Islet precursor cell (in vitro differentiated cells): ENCODE data around the gene SCN5A.

Experiments
- DNase-seq: peaks from one replicate; pipeline ENCODE4 v3.0.0-alpha.2; 2018

Gene SCN5A

DNA sequence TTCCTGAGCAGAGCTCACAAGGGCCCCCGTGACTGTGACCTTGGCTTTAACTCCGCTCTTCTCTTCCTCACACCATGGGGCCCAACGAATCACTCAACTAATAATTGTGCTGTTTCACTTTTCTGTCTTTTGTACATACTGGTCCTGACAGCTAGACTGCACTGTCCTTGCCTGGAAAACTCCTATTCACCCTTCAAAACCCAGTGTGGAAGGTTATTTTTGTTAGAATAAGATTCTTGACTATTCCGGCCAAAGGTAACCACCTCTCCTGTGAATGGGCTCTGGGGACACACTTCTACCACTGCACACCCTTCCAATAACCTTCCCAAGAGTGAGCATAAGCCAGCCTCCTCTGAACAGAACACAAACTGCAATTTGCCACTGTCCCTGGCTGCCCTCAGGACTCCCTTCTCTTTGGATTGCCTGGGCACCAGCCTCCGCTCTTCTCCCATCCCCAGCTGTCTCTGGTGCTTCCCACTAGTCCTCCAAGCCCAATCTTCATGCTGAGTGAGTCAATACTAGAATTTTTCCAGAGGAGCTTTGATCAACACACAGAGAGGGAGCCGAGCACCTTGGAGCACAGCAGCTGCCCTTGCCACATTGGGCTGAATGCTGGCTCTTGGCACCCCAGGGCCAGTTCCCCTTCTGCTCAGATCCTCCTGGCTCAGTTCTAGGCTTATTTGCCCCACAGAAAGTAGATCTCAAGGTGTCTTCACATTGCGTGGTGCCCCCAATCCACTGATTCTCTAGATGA lies 2.1 kb downstream of the SCN5A start:
- no peak for DNase-seq

DNA sequence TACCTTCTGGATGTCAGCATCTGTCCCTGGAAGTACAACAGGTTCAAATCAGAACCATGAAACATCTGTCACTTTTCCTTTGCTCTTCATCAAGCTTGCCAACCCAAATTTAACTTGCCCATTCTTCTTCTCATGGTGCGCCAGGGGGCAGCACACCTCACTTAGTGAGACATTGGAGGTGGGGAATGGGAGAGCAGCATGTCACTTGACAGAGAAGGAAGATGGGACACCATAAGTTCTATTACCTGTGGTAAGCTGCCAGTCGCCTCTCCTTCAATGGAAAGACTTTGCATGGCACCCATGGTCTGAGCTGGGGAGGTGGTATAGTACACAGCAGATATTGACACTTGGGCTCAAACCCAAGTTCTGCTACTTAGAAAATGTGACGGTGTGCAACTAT lies 2.9 kb downstream of the SCN5A start:
- DNase-seq = peak; percentile 59

GRCh38 chr3:38646062-38646461 lies 3.4 kb downstream of the SCN5A start:
- DNase-seq = peak; percentile 36

- DNase-seq = peak; percentile 40
Measured at GRCh38 chr3:38645601-38646000, 3.9 kb downstream of the SCN5A start.

DNA sequence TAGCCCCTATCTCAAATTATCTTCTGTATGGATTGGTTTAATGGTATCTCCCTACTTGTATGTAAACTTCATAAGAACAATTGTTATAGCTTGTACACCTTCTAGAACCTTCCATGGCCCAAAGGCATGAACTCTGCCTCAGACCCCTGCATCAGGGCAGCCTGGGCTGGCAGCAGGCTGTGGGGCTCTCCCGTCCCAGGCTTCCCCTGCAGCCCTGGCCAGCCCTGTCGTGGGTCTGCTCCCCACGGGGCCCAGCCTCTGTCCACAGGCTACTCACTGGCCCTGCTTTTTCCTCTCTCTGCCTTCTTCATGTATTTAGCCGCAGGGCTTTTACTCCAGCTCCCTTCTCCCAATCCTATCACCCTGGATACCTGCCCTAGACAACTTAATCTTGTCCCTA lies 4.4 kb downstream of the SCN5A start:
- no peak for DNase-seq

GRCh38 chr3:38644662-38645053 lies 4.8 kb downstream of the SCN5A start:
- peak; percentile 24 for DNase-seq

DNA sequence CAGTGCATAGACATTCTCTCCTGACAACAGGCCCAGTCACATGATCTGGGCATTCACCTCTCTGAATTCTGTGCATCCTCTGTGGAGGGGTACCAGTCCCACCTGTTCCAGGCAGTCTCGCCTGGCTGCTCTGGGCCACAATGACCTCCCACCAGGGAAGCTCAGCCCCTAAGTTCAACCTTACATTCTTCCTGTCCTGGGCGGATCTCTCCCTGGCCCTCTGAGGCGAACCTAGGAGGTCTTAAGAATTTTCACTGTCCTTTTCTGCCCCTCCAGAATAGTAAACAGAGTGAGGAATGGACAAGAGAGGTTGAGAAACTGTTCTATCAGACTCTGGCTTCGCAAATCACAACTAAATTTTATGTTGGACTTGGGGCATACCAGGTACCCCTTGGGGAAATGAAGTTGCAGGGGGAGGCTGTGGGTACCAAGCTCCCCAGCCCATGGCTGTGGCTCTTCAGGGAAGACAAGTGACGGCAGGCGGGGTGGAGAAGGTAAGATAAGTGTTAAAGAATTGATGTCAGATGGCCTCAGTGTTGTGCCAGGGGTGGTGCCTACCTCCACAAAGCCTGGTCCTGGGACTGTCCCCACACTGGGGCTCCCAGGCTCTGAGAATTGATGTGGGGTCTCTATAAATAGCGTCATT lies 5.3 kb downstream of the SCN5A start:
- DNase-seq = no peak

DNA sequence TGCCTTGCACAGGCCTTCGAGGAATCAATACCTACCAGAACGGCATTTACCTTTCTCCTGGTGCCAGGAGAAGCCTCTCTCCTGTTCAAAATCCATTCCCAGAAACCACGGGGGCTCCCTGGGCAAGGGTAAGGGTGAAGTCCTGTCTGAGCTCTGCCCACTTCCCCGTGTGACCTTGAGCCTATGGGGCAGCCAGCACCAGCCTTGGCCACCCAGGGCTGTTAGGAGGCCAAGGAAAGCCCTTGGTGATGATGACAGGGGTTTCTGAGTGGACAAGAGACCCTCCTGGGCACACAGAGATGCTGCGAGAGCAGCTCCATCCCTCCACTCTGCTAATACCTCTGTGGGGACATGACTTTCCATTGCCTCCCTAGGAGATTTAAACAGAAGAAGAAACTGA lies 5.9 kb downstream of the SCN5A start:
- DNase-seq = peak; percentile 31

DNA sequence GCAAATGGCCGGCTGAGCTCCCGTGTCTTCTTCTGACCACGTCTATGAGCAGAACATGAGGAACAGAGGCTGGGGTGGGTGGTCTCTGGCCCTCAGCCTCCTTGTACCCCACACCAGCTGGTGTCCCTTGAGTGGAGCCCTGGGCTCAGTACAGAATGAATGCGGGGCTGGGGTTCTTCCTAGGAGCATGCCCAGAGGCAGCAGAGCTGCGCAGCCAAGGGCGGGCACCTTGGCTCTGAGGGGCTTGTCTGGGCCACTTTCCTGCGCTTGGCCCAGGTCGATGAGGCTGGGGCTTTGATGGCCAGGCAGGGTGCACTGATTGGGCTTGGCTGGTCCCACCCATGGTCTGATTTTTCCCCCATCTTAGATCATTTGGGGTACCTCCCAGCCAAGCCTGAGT lies 6.4 kb downstream of the SCN5A start:
- peak; percentile 45 for DNase-seq

DNA sequence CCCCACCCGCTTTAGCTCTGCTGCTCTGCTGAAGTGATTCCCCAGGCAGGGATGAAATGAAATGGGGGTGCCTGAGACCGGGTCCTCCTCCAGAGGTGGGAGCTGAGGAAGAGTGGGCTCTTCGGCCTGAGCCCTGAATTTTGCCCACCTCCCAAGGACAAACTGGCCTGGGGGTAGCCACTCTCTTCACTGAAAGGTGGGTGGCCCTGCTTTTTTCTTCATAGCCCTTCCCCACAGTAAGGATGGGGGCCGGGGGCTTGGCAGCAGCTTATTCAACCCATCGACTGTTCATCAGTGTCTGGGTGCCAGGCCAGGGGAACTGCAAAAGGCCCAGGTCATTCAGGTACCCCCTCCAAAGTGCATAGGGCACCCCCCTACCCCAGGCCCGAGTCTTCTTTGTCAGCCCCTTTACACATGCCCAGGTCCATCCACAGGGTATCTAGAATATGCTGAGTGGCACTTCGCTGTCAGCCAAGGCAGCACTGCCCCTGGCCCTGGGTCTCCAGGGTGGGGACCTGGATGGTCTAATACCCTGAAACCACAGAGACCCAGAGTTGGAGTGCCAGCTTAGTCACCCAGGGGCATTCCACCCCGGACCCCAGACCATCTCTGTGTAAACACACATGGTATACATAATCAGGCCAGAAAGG lies 7.9 kb downstream of the SCN5A start:
- peak; percentile 32 for DNase-seq

- DNase-seq = peak; percentile 58
Measured at GRCh38 chr3:38640661-38641452, 8.6 kb downstream of the SCN5A start.

DNA sequence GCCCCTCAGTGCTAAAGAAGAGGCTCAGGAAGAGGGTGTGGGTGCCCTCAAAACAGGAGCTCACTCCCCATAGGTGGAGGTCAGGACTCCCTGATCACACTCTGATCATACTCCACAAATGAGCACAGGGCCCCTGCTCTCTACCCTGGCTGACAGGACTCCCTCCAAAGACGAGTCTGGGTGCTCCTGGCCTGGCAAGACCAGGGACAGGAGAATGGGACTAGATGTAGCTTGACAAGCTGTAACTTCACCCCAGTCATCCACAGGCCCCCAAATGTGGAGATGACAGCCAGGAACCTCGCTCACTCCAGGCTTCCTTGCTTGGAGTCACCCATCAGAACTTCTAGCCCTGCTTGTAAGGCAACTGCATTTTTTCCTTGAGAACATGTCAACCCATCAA lies 11.1 kb downstream of the SCN5A start:
- no peak for DNase-seq

- DNase-seq = no peak
Measured at GRCh38 chr3:38637906-38638305, 11.6 kb downstream of the SCN5A start.

GRCh38 chr3:38636881-38637280 lies 12.6 kb downstream of the SCN5A start:
- no peak for DNase-seq

DNA sequence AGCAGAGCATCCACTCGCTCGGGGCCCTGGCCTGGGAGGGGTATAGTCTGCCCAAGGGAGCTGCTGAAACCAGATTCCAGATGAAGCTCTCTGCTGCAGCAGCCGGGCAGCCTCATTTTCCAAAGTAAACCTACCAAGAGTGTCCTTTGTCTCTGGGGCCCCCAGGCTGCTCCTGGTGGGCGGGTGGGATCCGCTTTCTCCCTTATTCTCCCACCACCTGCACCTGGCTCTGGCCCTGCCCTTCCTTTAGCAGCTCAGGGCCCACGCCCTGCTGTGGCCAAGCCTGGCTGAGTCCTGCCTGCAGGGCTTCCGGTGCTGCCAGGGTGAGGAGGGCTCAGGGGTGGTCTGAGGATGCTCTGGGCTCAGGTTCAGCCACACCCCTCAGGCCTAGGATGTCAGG lies 13.0 kb downstream of the SCN5A start:
- no peak for DNase-seq

DNA sequence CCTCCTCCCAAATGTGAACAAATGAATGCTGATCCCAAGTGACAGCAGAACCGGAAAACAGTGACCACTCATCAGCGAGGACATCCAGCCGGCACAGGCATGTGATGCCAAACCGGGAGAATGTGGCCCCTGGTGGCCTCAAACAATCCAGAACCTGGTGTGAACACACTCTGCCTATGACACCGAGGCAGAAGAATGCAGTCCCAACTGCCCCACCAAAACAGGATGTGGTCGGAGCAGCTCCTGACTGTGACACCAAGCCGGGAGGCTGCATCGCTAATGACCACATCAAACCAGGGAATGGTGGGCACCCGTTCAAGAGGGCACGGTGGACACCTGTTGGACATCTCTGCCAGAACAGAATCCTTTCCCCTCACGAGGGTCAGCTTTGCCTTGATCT lies 15.4 kb downstream of the SCN5A start:
- DNase-seq = peak; percentile 82

- no peak for DNase-seq
Measured at GRCh38 chr3:38632989-38633388, 16.5 kb downstream of the SCN5A start.

- DNase-seq = no peak
Measured at GRCh38 chr3:38630606-38631005, 18.9 kb downstream of the SCN5A start.

DNA sequence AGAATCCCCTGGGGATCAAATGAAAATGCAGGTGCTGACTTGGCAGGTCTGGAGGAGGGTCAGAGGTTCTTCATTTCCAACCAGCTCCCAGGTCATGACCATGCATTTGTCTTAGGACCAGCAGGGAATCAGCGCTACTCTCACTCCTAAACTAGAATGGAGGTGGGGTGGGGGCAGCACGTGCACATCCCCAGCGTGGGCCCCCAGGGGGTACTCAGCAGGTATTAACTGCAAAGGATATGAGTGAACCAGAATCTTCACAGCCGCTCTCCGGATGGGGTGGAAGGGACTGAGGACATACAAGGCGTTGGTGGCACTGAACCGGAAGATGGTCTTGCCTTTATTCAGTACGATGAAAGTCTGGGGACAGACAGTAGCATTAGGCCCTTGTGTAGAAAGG lies 19.4 kb downstream of the SCN5A start:
- DNase-seq = no peak

GRCh38 chr3:38628835-38629234 lies 20.7 kb downstream of the SCN5A start:
- DNase-seq = no peak

- peak; percentile 73 for DNase-seq
Measured at GRCh38 chr3:38627956-38628355, 21.5 kb downstream of the SCN5A start.

DNA sequence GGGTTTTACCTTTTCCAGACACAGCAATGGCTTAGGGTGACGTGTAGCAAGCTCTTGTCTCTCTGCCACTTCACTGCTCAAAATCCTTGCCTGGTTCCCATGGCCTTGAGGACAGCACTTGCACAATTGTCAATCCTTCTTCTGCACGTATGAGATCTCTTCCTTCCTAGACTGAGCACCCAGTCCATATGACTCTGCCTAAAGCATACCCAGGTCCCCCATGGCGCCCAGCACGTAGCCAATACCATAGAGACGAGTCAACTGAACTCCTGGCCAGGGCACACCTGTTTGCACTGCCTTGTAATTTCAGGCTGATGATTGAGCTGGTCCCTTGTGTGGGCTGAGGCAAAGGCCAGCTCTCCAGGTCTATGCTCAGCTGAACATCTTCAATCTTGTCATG lies 23.3 kb downstream of the SCN5A start:
- no peak for DNase-seq

DNA sequence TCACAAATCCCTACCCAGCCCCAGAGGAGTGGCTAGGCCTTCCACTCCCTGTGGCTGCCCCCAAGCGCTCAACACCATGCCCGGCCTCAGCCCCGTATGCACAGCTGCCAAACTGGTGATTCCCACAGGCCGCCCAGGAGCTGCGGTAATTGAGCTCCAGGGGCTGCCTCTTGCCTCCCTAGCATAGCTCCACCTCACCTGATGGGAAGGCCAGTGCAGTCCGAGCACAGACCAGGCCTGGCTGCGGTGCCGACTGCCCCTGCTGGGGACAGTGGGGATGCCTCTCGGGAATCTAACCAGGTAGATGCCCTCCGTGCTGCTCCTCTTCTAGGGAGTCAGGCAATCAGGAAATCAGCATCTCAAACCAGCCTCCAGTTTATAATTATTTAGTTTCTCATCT lies 25.9 kb downstream of the SCN5A start:
- DNase-seq = peak; percentile 88
